ENCODE data around the gene TAS2R30.

DNA sequence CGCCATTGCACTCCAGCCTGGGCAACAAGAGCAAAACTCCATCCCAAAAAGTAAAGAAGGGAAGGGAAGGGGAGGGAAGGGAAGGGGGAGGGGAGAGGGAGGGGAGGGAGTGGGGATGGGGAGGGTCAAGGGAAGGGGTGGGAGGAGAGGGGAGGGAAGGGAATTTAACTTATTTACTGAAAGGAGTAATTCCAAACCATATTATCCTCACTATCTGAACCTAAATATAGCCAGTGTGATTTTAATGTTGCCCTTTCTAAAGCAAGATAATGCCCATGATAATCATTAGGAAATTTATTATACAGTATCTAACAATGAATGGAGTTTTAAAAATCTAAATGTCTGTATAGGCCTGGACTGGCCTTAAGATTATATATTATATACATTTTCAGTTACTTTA is 43.8 kb upstream of the TAS2R30 start:
- TF ChIP-seq POLR2AphosphoS5 (IDR thresholded peaks at IDR 0.05; ENCODE audit: low read depth, low read length), result no peak
- TF ChIP-seq POLR2A (IDR thresholded peaks at IDR 0.05; ENCODE audit: low read depth, low read length), result no peak

Measured in GM12892 (cell line).